GM21619 (cell line): ENCODE data around the gene RAB31.

Source experiments
- ATAC-seq: cut with Tn5 transposase; IDR thresholded peaks from one replicate; pipeline ENCODE4 v1.9.1; 2021; ENCODE audit not compliant: unreplicated experiment

The RAB31 gene

GRCh38 chr18:9810299-9810698, 102.2 kb downstream of the RAB31 start:
- no peak for ATAC-seq

- ATAC-seq, result no peak
These were observed 103.0 kb downstream of the RAB31 start for GRCh38 chr18:9810994-9811705.

GRCh38 chr18:9811978-9812377, 103.9 kb downstream of the RAB31 start:
- no peak for ATAC-seq

GRCh38 chr18:9814431-9814830, 106.3 kb downstream of the RAB31 start:
- no peak for ATAC-seq

- no peak for ATAC-seq
These were observed 109.2 kb downstream of the RAB31 start for GRCh38 chr18:9817286-9817685.

- ATAC-seq, result no peak
These were observed 109.8 kb downstream of the RAB31 start for GRCh38 chr18:9817725-9818422.

GRCh38 chr18:9818423-9818734, 110.3 kb downstream of the RAB31 start:
- ATAC-seq, result no peak

GRCh38 chr18:9820127-9820526, 112.0 kb downstream of the RAB31 start:
- ATAC-seq, result no peak

GRCh38 chr18:9820719-9821118, 112.6 kb downstream of the RAB31 start:
- no peak for ATAC-seq

- ATAC-seq, result no peak
These were observed 114.6 kb downstream of the RAB31 start for GRCh38 chr18:9822587-9823185.

- ATAC-seq, result no peak
These were observed 115.8 kb downstream of the RAB31 start for GRCh38 chr18:9823805-9824473.

GRCh38 chr18:9824474-9824832, 116.4 kb downstream of the RAB31 start:
- ATAC-seq, result no peak

GRCh38 chr18:9824952-9825371, 116.9 kb downstream of the RAB31 start:
- ATAC-seq, result no peak

- no peak for ATAC-seq
These were observed 117.5 kb downstream of the RAB31 start for GRCh38 chr18:9825571-9826073.

GRCh38 chr18:9826685-9827084, 118.6 kb downstream of the RAB31 start:
- no peak for ATAC-seq

- ATAC-seq, result no peak
These were observed 119.2 kb downstream of the RAB31 start for GRCh38 chr18:9827211-9827792.

- no peak for ATAC-seq
These were observed 119.8 kb downstream of the RAB31 start for GRCh38 chr18:9827793-9828505.

- ATAC-seq, result no peak
These were observed 120.7 kb downstream of the RAB31 start for GRCh38 chr18:9828506-9829396.

GRCh38 chr18:9829397-9829712, 121.3 kb downstream of the RAB31 start:
- ATAC-seq, result no peak
